Measurements from ENCODE around the gene DGKD. TPM values are rescaled to one million over a fixed set of nuclear protein-coding genes. Genes with fewer than 3 reads are reported as not detected.

Gene DGKD
- total RNA-seq, 1 experiment from 2014 or later, result 41.4 TPM

- TF ChIP-seq MYBL2 (CRISPR knock-in tag; IDR thresholded peaks at IDR 0.05) (no peak), ATF2 (CRISPR knock-in tag; IDR thresholded peaks at IDR 0.05; ENCODE audit: borderline replicate concordance, low read depth) (no peak), HMGXB4 (CRISPR knock-in tag; IDR thresholded peaks at IDR 0.05) (no peak), TP53 (CRISPR knock-in tag; IDR thresholded peaks at IDR 0.05) (no peak), SMAD4 (CRISPR knock-in tag; IDR thresholded peaks at IDR 0.05) (no peak), ZNF396 (CRISPR knock-in tag; IDR thresholded peaks at IDR 0.05; ENCODE audit: borderline replicate concordance) (no peak)
- TF ChIP-seq, protein P1, sequence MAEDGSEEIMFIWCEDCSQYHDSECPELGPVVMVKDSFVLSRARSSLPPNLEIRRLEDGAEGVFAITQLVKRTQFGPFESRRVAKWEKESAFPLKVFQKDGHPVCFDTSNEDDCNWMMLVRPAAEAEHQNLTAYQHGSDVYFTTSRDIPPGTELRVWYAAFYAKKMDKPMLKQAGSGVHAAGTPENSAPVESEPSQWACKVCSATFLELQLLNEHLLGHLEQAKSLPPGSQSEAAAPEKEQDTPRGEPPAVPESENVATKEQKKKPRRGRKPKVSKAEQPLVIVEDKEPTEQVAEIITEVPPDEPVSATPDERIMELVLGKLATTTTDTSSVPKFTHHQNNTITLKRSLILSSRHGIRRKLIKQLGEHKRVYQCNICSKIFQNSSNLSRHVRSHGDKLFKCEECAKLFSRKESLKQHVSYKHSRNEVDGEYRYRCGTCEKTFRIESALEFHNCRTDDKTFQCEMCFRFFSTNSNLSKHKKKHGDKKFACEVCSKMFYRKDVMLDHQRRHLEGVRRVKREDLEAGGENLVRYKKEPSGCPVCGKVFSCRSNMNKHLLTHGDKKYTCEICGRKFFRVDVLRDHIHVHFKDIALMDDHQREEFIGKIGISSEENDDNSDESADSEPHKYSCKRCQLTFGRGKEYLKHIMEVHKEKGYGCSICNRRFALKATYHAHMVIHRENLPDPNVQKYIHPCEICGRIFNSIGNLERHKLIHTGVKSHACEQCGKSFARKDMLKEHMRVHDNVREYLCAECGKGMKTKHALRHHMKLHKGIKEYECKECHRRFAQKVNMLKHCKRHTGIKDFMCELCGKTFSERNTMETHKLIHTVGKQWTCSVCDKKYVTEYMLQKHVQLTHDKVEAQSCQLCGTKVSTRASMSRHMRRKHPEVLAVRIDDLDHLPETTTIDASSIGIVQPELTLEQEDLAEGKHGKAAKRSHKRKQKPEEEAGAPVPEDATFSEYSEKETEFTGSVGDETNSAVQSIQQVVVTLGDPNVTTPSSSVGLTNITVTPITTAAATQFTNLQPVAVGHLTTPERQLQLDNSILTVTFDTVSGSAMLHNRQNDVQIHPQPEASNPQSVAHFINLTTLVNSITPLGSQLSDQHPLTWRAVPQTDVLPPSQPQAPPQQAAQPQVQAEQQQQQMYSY (CRISPR knock-in tag; IDR thresholded peaks at IDR 0.05), result no peak
- TF ChIP-seq, protein P2, sequence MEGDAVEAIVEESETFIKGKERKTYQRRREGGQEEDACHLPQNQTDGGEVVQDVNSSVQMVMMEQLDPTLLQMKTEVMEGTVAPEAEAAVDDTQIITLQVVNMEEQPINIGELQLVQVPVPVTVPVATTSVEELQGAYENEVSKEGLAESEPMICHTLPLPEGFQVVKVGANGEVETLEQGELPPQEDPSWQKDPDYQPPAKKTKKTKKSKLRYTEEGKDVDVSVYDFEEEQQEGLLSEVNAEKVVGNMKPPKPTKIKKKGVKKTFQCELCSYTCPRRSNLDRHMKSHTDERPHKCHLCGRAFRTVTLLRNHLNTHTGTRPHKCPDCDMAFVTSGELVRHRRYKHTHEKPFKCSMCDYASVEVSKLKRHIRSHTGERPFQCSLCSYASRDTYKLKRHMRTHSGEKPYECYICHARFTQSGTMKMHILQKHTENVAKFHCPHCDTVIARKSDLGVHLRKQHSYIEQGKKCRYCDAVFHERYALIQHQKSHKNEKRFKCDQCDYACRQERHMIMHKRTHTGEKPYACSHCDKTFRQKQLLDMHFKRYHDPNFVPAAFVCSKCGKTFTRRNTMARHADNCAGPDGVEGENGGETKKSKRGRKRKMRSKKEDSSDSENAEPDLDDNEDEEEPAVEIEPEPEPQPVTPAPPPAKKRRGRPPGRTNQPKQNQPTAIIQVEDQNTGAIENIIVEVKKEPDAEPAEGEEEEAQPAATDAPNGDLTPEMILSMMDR (IDR thresholded peaks at IDR 0.05), result no peak
- TF ChIP-seq, protein P3, sequence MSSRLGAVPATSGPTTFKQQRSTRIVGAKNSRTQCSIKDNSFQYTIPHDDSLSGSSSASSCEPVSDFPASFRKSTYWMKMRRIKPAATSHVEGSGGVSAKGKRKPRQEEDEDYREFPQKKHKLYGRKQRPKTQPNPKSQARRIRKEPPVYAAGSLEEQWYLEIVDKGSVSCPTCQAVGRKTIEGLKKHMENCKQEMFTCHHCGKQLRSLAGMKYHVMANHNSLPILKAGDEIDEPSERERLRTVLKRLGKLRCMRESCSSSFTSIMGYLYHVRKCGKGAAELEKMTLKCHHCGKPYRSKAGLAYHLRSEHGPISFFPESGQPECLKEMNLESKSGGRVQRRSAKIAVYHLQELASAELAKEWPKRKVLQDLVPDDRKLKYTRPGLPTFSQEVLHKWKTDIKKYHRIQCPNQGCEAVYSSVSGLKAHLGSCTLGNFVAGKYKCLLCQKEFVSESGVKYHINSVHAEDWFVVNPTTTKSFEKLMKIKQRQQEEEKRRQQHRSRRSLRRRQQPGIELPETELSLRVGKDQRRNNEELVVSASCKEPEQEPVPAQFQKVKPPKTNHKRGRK (CRISPR knock-in tag; IDR thresholded peaks at IDR 0.05; ENCODE audit: borderline replicate concordance), result no peak
- TF ChIP-seq, protein P4, sequence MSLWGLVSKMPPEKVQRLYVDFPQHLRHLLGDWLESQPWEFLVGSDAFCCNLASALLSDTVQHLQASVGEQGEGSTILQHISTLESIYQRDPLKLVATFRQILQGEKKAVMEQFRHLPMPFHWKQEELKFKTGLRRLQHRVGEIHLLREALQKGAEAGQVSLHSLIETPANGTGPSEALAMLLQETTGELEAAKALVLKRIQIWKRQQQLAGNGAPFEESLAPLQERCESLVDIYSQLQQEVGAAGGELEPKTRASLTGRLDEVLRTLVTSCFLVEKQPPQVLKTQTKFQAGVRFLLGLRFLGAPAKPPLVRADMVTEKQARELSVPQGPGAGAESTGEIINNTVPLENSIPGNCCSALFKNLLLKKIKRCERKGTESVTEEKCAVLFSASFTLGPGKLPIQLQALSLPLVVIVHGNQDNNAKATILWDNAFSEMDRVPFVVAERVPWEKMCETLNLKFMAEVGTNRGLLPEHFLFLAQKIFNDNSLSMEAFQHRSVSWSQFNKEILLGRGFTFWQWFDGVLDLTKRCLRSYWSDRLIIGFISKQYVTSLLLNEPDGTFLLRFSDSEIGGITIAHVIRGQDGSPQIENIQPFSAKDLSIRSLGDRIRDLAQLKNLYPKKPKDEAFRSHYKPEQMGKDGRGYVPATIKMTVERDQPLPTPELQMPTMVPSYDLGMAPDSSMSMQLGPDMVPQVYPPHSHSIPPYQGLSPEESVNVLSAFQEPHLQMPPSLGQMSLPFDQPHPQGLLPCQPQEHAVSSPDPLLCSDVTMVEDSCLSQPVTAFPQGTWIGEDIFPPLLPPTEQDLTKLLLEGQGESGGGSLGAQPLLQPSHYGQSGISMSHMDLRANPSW (CRISPR knock-in tag; conservative IDR thresholded peaks at IDR 0.05; ENCODE audit: low read depth), result no peak
- TF ChIP-seq, protein P5, sequence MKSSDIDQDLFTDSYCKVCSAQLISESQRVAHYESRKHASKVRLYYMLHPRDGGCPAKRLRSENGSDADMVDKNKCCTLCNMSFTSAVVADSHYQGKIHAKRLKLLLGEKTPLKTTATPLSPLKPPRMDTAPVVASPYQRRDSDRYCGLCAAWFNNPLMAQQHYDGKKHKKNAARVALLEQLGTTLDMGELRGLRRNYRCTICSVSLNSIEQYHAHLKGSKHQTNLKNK (CRISPR knock-in tag; IDR thresholded peaks at IDR 0.05), result no peak
- ATAC-seq (no peak), DNase-seq (ENCODE audit: low spot score) (no peak)
- CTCF ChIA-PET, result interaction anchor here (1.1 to 1.5 kb wide), 2 partner anchors 20 to 25 kb away, joined by 3 to 6 read pairs; no protein-coding TSS in a partner anchor
- Mint-ChIP-seq H3K4me3 (no peak overlapping the region), H3K27me3 (ENCODE audit: low read depth) (no peaks in the 10 kb centered on the region), H3K4me1 (no peaks in the 10 kb centered on the region), H3K27ac (no peak overlapping the region), H3K9me3 (peaks cover 18% of the 10 kb centered on the region), H3K36me3 (peaks cover 8% of the 10 kb centered on the region)
- POLR2A ChIA-PET, result no interaction called here
Measured at GRCh38 chr2:233429175-233429897, 75.0 kb downstream of the DGKD start.
